Activated CD4-positive, CD25-positive, alpha-beta regulatory T cell (primary cell): ENCODE results near the gene PRMT6.
"Not testable (repeated sequence)": the region's sequence is repeated elsewhere in the genome, so short reads cannot be mapped to it uniquely, and the experiment has no call there.

Source experiments
- DNase-seq, 4 experiments: peaks; one replicate each; lab custom pipeline; 2025; lab: John Stamatoyannopoulos, UW

PRMT6 gene

DNA sequence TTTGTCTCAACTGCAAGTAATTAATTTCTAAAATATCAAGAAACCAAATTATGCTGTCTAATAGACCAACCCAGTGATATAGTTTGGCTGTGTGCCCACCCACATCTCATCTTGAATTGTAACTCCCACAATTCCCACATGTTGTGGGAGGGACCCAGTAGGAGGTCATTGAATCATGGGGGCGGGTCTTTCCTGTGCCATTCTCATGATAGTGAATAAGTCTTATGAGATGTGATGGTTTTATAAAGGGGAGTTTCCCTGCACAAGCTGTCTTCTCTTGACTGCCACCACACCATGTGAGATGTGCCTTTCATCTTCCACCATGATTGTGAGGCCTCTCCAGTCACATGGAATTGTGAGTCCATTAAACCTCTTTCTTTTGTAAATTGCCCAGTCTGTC lies 36.9 kb downstream of the PRMT6 start:
- not testable (repeated sequence) for DNase-seq

GRCh38 chr1:107095647-107096046 lies 39.2 kb downstream of the PRMT6 start:
- no peak for DNase-seq

DNA sequence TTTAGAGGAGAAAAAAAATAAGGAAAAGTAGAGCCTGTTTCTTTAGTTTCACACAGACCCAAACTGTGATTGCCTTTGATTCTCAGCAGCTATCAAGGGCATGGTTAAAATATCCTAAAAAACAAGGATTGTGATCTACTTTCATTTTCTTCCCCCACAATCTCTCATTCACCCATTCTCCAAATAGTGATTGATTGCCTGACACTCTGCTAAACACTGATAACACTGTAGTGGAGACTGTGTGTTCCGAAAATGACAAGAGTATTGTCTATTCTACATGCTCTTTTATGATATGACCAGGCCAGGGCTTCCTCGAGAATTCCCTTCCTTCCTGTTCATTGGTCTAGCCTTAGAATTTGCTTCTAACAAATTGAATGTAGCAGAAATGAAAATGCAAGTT lies 40.2 kb downstream of the PRMT6 start:
- DNase-seq, result no peak

GRCh38 chr1:107098961-107099360 lies 42.5 kb downstream of the PRMT6 start:
- no peak for DNase-seq

DNA sequence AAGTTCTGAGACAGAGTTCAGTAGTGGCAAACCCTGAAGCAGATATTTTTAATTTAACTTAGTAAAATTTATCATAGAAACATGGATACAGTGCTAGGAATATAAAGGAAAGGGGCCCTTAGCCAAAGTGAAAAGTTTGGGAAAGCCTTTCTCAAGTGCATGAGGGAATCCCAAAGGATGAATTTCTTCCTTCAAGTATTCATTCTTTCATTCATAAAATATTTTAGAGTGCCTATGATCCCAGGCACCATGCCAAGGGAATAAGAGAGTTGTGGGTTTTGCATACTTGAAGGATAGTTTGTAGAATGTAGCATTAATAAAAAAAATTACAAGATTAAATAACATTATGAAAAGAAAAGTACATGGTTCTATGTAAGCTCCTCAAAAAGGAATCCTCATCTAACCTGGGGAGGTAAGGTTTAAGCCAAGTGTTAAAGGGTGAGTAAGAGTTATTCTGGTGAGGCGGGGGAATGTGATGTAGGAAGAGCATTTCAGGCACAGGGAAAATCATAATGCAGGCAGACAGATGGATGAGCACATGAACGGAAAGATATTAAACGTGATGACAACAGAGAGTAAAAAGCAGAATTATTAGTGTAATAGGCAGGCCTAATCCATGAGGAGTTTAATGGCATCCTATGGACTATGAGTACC lies 44.0 kb downstream of the PRMT6 start:
- no peak for DNase-seq

DNA sequence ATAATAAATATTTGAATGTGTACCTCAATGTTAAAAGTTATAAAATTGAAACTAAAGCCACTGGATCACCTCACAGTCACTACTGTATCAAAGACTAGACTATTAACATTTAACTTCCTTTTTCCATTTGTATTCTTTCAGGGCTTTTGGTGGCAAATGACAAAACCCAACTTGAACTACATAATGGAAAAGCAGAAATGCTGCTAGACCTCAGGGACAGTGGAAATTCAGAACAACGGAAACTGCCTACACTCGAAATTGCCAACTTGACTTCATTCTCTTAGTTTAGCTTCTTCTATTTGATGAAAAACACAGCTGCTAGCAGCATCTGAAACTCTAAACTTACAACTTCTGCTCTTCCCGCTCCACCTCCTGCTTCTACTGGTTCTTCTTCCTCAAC lies 49.4 kb downstream of the PRMT6 start:
- DNase-seq, result no peak
